ENCODE results near the gene FADS1.

The FADS1 gene

GRCh38 chr11:61827571-61828378 is 11.0 kb upstream of the FADS1 start, which contains the start of gene FADS2:
Gene FADS2, plus strand, starts transcription at chr11:61828300. Its CDS starts 91 bp downstream, at chr11:61828391.
- in situ Hi-C loops (cut with HindIII; ENCODE audit: low sequenced_read_pairs): no loop called here

- in situ Hi-C loops (cut with HindIII; ENCODE audit: low sequenced_read_pairs): no loop called here
Measured at GRCh38 chr11:61826930-61827570, 10.2 kb upstream of the FADS1 start.

GRCh38 chr11:61820174-61820573 is 3.4 kb upstream of the FADS1 start:
- in situ Hi-C loops (cut with HindIII; ENCODE audit: low sequenced_read_pairs): no loop called here

DNA sequence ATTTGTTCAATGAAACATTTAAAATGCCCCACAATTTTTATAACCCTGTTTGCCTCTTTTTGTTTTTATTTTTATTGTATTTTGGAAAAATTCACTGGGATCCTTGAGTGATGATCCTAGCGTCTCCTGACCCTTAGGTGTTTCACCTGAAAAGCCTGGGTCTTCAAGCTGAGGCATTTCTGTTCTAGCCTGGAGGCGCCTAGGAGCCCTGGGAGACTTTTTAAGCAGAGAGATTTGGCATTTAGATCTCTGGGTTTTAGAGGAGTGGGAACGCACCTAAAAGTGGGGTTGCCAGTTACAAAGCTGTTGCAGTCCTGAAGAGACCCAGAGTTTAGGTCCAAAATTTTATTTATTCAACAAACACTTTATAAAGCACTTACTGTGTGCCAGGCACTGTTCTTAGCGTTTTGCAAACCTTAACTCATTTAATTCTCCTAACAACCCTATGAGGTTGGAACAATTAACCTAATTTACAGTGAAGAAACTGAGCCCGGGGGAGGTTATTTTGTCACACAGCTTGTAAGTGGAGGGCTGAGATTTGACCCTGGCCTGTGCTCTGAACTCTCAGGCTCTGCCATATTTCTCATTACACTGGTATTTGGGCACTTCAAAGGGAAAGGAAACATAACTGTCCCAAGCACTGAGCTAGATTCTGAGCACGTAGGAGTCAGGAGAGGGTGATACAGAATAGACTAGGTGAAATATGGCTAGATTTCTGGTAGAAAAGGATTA is 834 bp upstream of the FADS1 start:
- in situ Hi-C loops (cut with HindIII; ENCODE audit: low sequenced_read_pairs): loop anchor here (10.0 kb wide), 1 partner anchor 147 kb away; the partner anchor contains the start of gene FTH1

DNA sequence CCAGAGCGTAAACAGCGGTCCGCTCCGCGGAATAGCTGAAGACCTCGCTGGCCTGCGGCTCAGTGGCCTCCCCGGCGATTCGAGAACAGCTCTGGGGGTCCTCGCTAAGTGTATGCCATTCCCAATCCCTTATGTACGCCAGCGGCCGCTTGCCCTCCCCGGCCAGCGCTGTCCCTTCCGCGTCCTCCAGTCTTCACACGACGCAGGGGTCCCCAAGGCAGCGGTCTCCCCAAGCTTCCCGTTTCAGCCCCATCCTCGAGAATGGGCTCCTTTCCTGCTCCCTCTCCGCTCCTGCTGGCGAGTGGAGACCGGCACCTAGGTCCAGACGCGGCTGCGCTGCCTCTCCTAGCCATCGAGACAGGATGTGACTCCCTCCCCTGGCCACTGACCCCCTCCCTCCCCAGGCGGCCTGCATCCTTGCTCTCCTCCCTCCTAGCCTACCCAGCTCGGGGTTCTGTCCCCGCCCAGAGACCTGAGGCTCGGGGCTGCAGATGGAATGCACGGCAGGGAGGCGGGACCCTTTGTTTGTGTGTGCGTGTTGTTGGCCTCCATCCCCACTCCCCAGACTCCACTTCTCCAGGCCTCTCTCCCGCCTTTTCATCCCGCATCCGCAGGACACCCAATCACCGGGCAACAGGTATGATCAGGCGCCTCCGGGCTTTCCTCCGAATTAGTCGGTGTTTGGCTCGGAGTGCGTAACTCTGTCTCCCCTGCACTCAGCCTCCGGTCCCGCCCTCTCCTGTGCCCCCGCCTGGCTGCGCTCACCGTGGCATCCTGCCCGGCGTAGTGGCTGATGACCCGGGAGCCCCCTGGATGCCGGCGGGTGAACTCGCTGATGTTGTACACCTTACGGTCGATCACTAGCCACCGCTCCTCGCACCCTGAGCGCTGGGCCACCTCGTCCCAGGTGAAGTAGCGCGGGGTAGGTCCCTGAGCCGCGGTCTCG is 740 bp downstream of the FADS1 start:
- in situ Hi-C loops (cut with HindIII; ENCODE audit: low sequenced_read_pairs): loop anchor here (10.0 kb wide), 1 partner anchor 149 kb away; the partner anchor contains the start of gene FTH1

GRCh38 chr11:61814958-61815789 is 1.6 kb downstream of the FADS1 start:
- in situ Hi-C loops (cut with HindIII; ENCODE audit: low sequenced_read_pairs): loop anchor here (10.0 kb wide), 1 partner anchor 150 kb away; the partner anchor contains the start of gene FTH1

DNA sequence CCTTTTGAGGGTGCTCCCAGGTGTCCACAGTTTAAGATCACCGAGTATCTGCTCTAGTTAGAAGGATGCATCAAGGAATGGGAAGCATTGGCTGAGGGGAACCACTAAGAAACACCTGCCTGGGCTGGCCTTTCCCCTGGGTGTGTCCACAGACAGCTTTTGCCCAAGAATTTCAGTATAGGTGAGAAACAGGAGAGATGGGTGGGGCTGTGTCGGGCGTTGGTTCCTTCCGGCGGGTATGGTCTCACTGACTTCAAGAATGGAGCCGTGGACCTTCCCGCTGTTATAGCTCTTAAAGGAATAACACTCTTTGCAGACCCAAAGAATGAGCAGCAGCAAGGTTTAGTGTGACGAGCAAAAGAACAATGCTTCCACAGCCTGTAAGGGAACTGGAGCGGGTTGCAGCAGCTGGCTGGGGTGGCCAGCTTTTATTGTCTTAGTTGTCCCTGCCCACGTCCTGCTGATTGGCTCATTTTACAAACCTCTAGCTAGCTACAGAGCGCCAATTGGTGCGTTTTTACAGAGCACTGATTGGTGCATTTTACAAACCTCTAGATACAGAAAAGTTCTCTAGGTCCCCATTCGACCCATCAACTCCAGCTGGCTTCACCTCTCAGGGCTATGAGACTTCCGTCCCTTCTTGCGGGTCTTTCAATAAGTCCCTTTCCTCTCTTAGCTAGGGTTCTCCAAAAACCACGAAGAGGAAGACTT is 2.4 kb downstream of the FADS1 start:
- in situ Hi-C loops (cut with HindIII; ENCODE audit: low sequenced_read_pairs): loop anchor here (10.0 kb wide), 1 partner anchor 150 kb away; the partner anchor contains the start of gene FTH1

DNA sequence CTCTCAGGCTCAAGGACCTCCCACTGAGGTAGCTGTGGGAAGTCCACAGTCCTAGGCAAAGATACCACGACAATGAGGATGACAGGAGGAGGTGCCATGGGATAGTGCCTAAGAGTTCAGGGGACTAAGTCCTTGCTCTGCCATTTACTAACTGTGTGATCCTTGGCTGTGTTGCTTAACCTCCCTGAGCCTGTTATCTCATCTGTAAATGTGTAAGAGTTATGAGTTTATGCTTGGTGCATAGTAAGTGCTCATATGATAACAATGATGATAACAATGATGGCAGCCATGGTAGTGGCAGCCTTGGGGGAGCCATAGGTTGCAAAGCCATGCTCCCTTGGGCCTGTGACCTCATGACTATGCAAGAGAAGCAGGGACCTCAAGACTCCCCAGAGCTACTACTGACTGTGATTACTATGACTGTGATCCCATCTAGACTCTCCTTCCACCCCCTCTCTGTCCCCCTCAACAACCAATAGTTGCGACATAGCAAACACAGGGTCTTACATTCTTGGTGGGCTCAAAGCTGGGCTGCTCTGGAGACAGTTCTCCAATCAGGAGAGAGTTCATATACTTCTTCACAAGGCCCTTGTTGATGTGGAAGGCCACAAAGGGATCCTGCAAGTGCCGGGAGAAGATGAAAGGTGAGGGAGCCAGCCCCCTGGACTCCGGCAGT is 3.9 kb downstream of the FADS1 start:
- in situ Hi-C loops (cut with HindIII; ENCODE audit: low sequenced_read_pairs): loop anchor here (10.0 kb wide), 1 partner anchor 152 kb away; the partner anchor contains the start of gene FTH1

- in situ Hi-C loops (cut with HindIII; ENCODE audit: low sequenced_read_pairs): loop anchor here (10.0 kb wide), 1 partner anchor 153 kb away; the partner anchor contains the start of gene FTH1
Measured at GRCh38 chr11:61811831-61812230, 5.0 kb downstream of the FADS1 start.

DNA sequence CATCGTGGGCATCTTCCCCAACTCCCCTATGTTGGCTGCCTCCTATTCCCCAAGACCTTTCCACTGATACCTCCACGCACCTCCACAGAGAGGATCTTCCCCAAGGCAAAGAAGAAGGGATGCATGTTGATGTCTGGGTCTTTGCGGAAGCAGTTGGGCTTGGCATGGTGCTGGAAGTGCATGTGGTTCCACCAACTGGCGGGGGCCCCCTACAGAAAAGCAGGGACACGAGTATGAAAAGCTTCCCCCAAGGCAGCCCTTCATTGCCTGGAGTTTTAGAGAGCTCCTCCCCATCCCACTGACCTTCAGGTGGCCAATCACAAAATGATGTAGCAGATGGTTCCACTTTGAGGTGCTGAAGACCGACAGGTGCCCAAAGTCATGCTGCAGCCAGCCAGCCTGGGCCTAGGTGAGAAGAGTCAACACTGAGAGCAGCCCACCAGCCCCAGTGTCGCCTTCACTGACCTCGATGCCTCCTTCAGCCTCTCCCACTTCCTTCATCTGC is 6.1 kb downstream of the FADS1 start:
- in situ Hi-C loops (cut with HindIII; ENCODE audit: low sequenced_read_pairs): loop anchor here (10.0 kb wide), 1 partner anchor 154 kb away; the partner anchor contains the start of gene FTH1

DNA sequence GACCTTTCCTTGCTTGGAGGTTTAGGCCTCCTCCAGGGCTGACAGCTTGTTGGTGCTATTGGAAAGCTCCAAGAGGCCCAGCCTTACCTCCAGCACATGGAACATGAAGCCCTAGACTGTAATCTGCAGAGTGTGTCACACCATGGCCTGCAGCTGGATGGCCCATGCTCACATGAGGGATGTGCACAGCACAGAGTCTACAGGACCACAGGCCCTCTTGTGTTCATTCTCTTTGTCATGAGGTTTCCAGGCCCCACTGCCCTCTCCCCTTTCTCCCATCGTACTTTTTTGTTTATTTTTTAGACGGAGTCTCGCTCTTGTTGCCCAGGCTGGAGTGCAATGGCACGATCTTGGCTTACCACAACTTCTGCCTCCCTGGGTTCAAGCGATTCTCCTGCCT is 10.0 kb downstream of the FADS1 start:
- in situ Hi-C loops (cut with HindIII; ENCODE audit: low sequenced_read_pairs): no loop called here

DNA sequence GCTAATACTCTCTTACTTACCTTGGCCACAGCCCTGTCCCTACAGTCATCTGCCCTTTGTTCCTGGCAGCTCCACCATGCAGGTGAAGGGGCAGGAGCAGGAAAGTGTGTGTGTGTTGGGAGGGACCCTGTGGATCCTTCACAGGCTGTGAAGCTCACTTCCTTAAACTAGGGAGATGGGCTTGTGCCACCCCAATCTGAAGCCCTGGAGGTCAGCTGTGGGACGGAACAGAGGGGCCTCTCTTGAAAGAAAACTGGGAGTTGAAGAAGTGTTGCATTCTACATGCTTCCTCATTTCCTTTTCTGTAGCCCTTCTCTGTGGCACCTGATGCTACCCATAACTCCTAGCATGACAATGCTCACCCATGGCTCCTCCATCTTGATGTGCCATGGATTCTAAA is 11.7 kb downstream of the FADS1 start:
- in situ Hi-C loops (cut with HindIII; ENCODE audit: low sequenced_read_pairs): no loop called here

GRCh38 chr11:61803889-61804647 is 12.7 kb downstream of the FADS1 start:
- in situ Hi-C loops (cut with HindIII; ENCODE audit: low sequenced_read_pairs): no loop called here

DNA sequence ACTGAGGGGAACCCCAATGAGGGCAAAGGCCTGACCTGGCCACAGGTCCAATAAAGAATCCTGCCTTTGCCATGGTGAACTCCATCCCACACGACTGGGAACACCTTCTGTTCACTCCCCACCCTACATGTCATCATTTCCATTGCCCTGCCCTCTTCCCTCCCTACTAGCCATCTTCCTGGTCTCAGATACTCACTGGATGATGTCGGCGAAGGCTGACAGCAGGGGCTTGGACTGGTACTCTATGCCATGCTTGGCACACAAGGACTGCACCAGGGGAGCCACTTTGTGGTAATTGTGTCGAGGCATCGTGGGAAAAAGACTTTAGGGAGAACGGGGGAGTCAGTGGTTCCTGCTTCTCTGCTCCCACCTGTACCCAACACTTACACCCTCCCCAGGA is 14.2 kb downstream of the FADS1 start:
- in situ Hi-C loops (cut with HindIII; ENCODE audit: low sequenced_read_pairs): no loop called here

GRCh38 chr11:61800331-61801281 is 16.2 kb downstream of the FADS1 start:
- in situ Hi-C loops (cut with HindIII; ENCODE audit: low sequenced_read_pairs): no loop called here

Data from DLD1 (cell line).